ENCODE measurements around the gene ROBO1.

DNA sequence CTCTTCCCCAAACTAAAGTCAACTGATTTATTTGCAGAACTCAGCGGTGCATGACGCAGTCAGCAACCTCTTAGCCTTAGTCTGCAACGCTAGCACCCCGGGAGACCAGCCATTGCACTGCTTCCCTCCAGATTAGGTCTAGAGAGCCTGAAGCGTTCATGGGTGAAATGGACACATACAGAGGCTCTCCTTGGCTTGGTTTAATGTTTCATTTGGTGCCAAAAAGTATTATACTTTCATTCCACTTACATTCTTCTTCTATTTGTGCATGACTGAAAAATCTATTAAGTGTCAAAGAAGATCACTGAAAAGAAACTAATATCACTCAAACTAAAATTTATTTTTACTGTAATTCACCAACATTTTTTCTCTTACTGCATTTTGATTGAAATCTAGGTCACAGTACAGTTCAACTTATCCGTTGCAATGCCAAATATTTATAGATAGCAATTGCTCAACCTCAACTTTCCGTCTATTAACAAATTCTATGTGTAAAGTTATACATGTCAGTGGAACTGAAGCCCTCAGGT is 116.2 kb downstream of the ROBO1 start:
- TF ChIP-seq POLR2A (IDR thresholded peaks at IDR 0.05) = no peak
- TF ChIP-seq, protein P1, sequence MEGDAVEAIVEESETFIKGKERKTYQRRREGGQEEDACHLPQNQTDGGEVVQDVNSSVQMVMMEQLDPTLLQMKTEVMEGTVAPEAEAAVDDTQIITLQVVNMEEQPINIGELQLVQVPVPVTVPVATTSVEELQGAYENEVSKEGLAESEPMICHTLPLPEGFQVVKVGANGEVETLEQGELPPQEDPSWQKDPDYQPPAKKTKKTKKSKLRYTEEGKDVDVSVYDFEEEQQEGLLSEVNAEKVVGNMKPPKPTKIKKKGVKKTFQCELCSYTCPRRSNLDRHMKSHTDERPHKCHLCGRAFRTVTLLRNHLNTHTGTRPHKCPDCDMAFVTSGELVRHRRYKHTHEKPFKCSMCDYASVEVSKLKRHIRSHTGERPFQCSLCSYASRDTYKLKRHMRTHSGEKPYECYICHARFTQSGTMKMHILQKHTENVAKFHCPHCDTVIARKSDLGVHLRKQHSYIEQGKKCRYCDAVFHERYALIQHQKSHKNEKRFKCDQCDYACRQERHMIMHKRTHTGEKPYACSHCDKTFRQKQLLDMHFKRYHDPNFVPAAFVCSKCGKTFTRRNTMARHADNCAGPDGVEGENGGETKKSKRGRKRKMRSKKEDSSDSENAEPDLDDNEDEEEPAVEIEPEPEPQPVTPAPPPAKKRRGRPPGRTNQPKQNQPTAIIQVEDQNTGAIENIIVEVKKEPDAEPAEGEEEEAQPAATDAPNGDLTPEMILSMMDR (IDR thresholded peaks at IDR 0.05) = no peak

Measured in thyroid gland (tissue), 4 donors.